Stimulated activated CD4-positive, alpha-beta T cell treated with anti-CD3 and anti-CD28 coated beads, TNF-alpha, amount 100 ng/mL, for 24 hours (primary cell): ENCODE data around the gene CRYBG3.

Source experiments
- DNase-seq, 3 experiments: peaks; one replicate each; pipeline ENCODE4 v3.0.0-alpha.2; 2020; ENCODE audit warnings: low read depth in 3 of 3

The CRYBG3 gene

GRCh38 chr3:97942801-97943546, 121.2 kb downstream of the CRYBG3 start:
- DNase-seq: no peak

DNA sequence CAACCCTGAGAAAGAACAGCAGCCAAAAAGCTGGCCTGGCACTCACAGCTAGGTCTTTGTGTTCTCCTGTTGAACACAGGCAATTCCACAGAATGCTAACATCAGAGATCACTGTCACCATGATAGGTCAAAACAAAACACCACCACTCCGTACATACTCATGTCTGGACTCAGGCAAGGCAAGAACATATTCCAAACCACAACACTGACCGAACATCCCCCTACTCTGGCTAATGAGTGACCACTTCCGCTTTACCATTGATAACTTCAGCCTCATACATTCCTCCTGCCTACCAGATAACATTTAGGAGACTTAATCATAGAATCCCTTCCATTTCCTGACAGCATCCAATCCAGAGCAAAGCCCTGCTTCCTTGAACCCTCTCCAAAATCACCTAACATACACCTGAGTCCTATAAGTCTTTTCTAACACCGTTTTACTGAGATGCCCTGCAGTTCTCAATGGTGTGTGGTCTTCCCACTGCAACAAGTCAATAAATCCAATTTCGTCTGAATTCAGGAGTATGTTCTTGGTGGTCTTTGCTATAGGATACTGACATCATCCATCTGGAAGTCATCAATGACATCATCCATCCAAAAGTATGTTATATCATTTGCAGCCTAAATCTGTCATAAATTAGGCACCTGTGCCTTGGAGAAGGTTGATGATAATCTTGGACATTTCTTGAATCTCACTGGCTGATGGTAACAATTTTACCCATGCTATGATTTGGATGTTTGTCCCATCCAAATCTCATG, 126.7 kb downstream of the CRYBG3 start:
- DNase-seq: no peak

GRCh38 chr3:97949110-97949485, 127.3 kb downstream of the CRYBG3 start:
- no peak for DNase-seq

DNA sequence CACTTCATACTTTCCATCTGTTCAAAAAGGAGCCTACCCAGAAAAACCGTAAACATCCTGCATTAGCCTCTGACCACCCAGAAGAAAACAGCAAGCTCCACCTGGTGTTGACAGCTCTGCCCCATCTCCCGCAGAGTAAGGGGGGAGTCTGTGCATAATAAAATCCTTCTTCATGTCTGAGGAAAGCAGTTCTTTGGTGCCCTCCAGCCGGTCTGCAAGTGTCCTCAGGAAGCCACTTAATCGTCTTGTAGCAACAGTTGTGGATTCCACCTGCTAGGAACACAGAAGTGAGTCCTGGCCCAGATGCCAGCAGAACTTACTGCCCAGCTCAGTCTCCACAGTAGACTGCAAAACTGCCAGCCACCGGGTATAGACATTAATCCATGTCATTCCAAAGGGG, 127.9 kb downstream of the CRYBG3 start:
- DNase-seq: no peak

DNA sequence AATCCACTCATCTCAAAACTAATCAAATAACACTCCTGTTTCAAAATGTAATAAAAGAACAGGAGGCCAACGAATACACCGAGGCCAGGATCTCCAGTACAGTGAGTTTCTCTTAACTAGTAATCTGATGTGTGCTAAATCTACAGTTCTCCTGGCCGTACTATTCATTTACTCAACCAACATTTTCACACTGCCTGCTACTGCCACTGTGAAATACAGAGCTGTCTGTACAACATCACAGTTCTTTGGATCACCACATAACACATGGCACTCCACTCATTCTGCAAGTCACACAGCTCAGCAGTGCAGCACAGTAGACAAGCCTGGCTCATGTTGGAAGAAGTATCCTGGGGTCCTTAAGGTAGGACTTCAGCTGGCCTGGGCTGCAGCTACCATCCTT, 128.5 kb downstream of the CRYBG3 start:
- no peak for DNase-seq

DNA sequence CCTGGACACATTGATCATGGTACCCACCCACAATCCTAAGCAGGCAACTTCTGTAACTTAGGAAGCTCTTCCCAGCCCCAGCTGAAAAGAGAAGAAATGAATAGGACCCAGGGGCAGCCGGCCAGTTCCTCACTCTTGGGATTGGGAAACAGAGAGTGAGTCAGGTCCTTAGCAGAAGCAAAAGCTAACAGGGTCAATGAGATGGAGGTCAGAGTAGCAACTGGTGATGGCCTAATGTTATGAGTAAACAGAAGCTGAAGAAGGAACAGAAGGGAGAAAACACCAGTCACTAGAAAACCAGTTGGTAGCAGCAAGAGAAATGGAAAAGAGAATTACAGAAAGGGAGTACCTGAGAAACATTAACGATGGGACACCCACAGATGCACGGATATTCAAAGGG, 130.5 kb downstream of the CRYBG3 start:
- DNase-seq: no peak

GRCh38 chr3:97952872-97953271, 131.1 kb downstream of the CRYBG3 start:
- DNase-seq: no peak

DNA sequence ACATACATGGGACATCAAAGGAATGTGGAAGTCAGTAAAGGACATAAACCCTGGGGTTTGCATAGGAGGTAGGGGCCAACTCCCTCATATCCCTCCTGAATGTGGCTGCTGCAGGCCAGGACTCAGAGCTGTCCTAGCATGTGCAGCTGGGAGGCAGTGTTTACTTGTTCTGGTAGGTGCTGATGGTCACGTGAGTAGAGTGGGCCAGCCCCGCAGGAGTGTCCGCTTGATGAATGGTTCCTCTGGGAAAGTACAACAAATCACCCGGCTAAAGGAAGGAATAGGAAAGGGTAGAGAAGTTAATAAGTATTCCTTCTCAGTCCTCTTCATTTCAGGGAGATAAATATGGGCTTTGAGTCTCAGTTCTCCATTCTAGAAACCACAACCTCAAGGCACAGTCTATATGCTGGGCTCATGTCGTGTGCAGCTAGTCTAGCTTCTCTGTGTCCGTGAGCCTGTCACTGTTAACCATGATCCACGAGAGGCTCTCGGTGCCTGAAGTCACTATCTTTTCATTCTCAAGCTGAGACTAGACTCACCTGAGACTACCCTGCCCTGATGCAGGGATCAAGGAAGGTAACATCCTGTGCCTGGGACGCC, 132.5 kb downstream of the CRYBG3 start:
- DNase-seq: no peak

DNA sequence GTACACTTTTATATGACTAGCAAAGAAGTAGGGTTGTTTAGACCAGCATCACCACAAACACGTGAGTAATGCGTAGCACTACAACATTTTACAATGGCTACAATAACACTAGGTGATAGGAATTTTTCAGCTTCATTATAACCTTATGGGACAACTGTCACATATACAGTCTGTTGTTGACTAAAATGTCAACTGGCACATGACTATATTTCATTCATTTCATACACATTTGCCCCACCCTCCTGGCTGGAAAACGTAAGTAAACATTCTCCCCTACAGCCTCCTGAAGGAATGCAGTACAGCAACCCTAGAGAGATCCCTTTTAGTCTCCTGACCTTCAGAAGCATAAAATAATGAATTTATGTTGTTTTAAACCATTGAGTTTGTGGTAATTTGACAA, 134.2 kb downstream of the CRYBG3 start:
- DNase-seq: no peak

DNA sequence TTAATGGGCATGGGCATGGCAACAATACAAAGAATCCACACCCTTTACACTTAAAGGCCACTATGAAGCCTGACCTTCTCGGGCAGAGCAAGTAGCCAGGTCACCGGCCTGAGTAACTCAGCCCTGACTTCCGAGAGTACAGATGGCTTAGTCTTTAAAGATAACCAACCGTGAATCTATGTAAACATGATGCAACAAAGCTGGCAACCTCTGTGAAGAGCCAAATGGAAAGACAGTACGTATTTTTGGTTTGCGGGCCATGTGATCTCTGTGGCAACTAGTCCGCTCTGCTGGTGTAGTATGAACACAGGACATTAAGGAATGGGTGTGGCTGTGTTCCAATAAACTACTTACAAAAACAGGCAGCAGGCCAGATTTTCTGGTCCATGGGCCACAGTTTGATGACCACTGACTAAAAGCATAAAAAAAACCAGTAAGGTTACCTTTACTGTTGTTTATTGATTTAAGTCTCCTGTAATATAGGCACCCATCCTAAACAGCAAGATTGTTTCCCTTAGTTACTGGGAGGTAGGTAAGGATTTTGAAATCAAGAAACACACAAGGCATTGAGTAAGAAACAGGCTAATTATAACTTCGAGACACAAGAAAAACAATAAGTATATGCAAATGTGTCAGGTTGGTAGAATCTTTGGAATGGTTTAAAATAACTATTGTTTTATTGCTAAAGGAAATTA, 136.0 kb downstream of the CRYBG3 start:
- DNase-seq: no peak

GRCh38 chr3:97958396-97958795, 136.6 kb downstream of the CRYBG3 start:
- DNase-seq: no peak

DNA sequence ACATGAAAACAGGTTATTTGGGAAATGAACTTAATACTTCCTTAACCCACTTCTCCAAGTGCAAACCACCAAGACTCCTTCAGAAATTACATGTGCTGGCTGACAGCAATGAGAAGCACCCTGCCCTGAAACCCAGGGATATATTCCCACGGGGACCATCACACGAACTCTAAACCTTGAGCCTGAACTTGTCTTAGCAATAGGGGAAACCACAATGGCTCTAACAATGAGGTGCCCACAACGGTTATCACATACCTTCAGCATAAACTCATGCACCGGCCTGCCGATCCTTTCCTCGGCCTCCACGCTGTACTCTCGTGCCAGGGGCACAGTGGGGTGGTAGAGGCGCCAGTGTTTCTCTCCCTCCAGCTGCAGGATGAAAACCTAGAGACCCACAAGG, 137.0 kb downstream of the CRYBG3 start:
- no peak for DNase-seq

DNA sequence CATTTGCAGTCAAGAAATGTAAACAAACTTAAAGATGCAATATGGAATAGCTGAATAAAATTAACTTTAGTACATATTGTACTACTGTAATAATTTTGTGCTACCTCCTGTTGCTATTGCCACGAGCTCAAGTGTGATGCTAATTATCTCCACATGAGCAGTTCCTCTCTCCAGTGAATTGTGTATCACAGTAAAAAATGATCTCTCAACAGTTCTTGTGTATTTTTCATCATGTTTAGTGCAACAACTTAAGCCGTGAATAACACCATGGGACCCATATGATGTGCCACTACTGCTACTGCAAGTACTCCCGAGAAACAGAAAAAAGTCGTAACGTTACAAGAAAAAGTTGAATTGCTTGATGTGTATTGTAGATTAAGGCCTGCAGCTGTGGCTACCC, 138.1 kb downstream of the CRYBG3 start:
- no peak for DNase-seq

GRCh38 chr3:97960551-97960950, 138.7 kb downstream of the CRYBG3 start:
- DNase-seq: no peak

DNA sequence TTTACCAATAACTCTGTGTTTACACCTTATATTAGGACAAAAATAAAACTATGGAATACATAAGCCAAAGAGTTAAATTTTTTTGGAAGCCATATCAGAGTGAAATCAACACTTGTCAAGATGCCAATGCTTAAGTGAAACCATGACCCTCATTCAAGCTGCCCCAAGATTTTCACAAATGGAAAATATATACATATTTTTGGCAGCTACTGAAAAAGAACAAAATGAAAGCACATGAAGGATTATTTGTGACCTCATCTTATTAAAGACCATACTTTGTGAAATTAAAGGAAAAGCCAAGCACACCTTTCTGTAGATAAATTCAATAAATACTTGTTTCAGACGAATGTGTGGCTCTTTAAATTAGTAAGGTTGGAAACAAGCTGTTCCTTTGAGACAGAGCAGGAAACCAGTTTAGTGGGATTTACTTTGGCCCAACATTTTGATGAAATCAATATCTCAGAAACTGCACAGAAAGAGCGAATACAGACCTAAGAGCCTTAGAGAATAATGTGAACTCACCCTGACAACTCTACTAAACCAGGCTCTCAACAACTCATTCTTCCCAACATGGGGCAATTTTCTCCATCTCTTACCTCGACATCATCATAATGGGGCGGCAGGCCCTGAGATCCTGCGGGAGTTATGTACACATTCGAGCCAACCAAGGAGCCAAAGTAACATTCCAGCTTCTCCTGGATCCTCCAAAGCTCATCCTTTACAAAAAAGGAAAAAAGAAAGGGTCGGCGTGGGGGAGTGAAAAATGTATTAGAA, 139.4 kb downstream of the CRYBG3 start:
- no peak for DNase-seq

- DNase-seq: no peak
Measured at GRCh38 chr3:97967966-97968365, 146.2 kb downstream of the CRYBG3 start.

GRCh38 chr3:97968376-97968775, 146.6 kb downstream of the CRYBG3 start:
- no peak for DNase-seq

DNA sequence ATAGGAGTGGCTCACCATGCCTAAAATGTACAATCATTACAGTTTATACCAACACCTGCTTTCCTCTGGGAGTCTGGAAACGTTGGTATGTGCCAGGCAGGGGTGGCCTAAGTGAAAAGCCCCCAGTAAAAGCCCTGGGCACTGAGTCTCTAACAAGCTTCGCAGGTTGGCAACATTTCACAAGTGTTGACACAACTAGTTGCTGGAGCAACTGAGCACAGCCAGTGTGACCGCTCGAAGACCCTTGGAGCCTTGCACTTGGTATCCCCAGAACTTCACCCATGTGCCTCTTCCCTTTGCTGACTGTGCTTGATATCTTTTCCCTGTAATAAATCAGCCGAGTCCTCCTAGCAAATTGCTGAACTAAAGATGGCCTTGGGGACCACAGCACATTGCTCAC, 147.7 kb downstream of the CRYBG3 start:
- DNase-seq: no peak

DNA sequence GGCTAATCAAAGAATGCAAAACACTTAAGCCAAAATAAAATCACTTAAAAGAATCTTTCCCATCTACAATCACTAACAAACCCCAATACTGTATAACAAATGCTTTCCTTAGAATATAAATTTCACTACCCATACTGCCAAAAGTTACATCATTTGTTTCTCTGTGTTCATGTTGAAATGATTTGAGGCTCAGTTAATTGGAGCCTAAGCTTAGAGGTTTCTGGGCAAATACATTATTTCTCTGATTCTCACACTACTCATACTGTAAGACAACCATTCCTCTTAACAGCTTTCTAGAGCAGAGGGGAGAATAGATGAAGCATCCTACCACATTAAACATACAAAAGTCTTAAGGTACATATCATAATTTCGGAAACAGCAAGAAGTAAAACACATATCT, 148.3 kb downstream of the CRYBG3 start:
- no peak for DNase-seq

GRCh38 chr3:97970956-97971620, 149.3 kb downstream of the CRYBG3 start:
- DNase-seq: no peak
